K562 (cell line): ENCODE data around the gene CELSR2. TPM values are rescaled to one million over a fixed set of nuclear protein-coding genes. Genes with fewer than 3 reads are reported as not detected.
A peak's percentile ranks its signal among the peaks of the same experiment; 100 is the strongest.

Experiments used
- ELF1 ChIP-seq: fragments of 200-800 bp; sonication (Bioruptor generic); IDR thresholded peaks from 2 replicates; pipeline ENCODE4 v1.6.1; 2016; ENCODE audit warnings: missing genetic modification characterization, missing compliant biosample characterization
- ELF4 ChIP-seq: fragments of 450-650 bp; formaldehyde crosslinking; IDR thresholded peaks from 2 replicates; pipeline ENCODE4 v1.4.0; 2022; ENCODE audit warnings: missing genetic modification characterization
- GTF2B ChIP-seq: IDR thresholded peaks from 2 replicates; pipeline ENCODE4 v1.6.1; 2011; ENCODE audit not compliant: insufficient read length; ENCODE audit errors: extremely low read depth
- HOMEZ ChIP-seq: fragments of 250-450 bp; sonication (Bioruptor Pico); IDR thresholded peaks from 2 replicates; pipeline ENCODE4 v1.4.0; 2020; ENCODE audit warnings: mild to moderate bottlenecking, moderate library complexity
- ILF3 ChIP-seq: fragments of 450-650 bp; IDR thresholded peaks from 2 replicates; pipeline ENCODE4 v1.6.1; 2018; ENCODE audit warnings: antibody characterized with exemption, mild to moderate bottlenecking, moderate library complexity, borderline replicate concordance
- KAT7 ChIP-seq: sonication (generic); formaldehyde crosslinking; IDR thresholded peaks from 2 replicates; pipeline ENCODE4 v1.8.0; 2022; ENCODE audit warnings: missing genetic modification reagents, mild to moderate bottlenecking, borderline replicate concordance
- KLF16 ChIP-seq: IDR thresholded peaks from 2 replicates; pipeline ENCODE4 v1.6.1; 2016; ENCODE audit warnings: antibody characterized with exemption
- MNT ChIP-seq, 2 experiments: fragments of 450-650 bp; conservative IDR thresholded peaks; 2 replicates each; pipeline ENCODE4 v1.6.1; 2017; ENCODE audit warnings: mild to moderate bottlenecking in 2 of 2, moderate library complexity in 2 of 2
- MTA2 ChIP-seq: fragments of 450-650 bp; IDR thresholded peaks from 2 replicates; pipeline ENCODE4 v1.6.1; 2016; ENCODE audit warnings: low read depth
- MYNN ChIP-seq, 2 experiments: sonication (generic); formaldehyde crosslinking in 1 of 2; IDR thresholded peaks; 2 replicates each; pipeline versions ENCODE4 v1.5.0 to v1.6.1; 2016 to 2020; ENCODE audit warnings: antibody characterized with exemption in 1 of 2, missing genetic modification reagents in 1 of 2
- NR4A1 ChIP-seq, 2 experiments: fragments of 250-450 bp in 1 of 2; fragments of 450-650 bp in 1 of 2; sonication (Bioruptor Pico) in 1 of 2; IDR thresholded peaks; 2 replicates each; pipeline versions ENCODE4 v1.4.0 to v1.6.1; 2016 to 2020; ENCODE audit warnings: mild to moderate bottlenecking in 2 of 2, missing compliant biosample characterization in 1 of 2, missing genetic modification characterization in 1 of 2, moderate library complexity in 1 of 2
- OTX1 ChIP-seq: fragments of 450-650 bp; formaldehyde crosslinking; IDR thresholded peaks from 2 replicates; pipeline ENCODE4 v1.4.0; 2022; ENCODE audit warnings: mild to moderate bottlenecking
- RBM22 ChIP-seq: fragments of 200-400 bp; formaldehyde crosslinking; IDR thresholded peaks from 2 replicates; pipeline ENCODE4 v1.6.1; 2018; ENCODE audit warnings: low read length, low read depth; ENCODE audit not compliant: poor library complexity, severe bottlenecking
- SIRT6 ChIP-seq: IDR thresholded peaks from one replicate; pipeline ENCODE4 v1.6.1; 2012; ENCODE audit warnings: low read depth, mild to moderate bottlenecking, control low read depth, inconsistent platforms, low read length, moderate library complexity
- SNRNP70 ChIP-seq: fragments of 200-400 bp; formaldehyde crosslinking; optimal IDR thresholded peaks from 2 replicates; pipeline ENCODE3; 2017; ENCODE audit warnings: low read depth, low read length
- SP1 ChIP-seq: sonication (generic); formaldehyde crosslinking; IDR thresholded peaks from 2 replicates; pipeline ENCODE4 v1.8.1; 2022; ENCODE audit warnings: mild to moderate bottlenecking, missing genetic modification reagents
- TEAD2 ChIP-seq: fragments of 450-650 bp; IDR thresholded peaks from 2 replicates; pipeline ENCODE4 v1.6.1; 2016; ENCODE audit warnings: missing genetic modification characterization, control low read depth, missing compliant biosample characterization
- USF2 ChIP-seq: sonication (generic); formaldehyde crosslinking; IDR thresholded peaks from 2 replicates; pipeline ENCODE4 v1.5.0; 2020; ENCODE audit warnings: missing genetic modification reagents
- ZEB2 ChIP-seq: fragments of 450-650 bp; IDR thresholded peaks from 2 replicates; pipeline ENCODE4 v1.6.1; 2016
- ZNF274 ChIP-seq: IDR thresholded peaks from 2 replicates; pipeline ENCODE4 v1.6.1; 2011; ENCODE audit warnings: low read depth, mild to moderate bottlenecking, low read length, moderate library complexity, borderline replicate concordance
- ZNF280B ChIP-seq: fragments of 250-450 bp; sonication (Bioruptor Pico); IDR thresholded peaks from 2 replicates; pipeline ENCODE4 v1.5.1; 2021; ENCODE audit warnings: mild to moderate bottlenecking
- ZNF766 ChIP-seq: fragments of 200-800 bp; sonication (Bioruptor generic); conservative IDR thresholded peaks from 2 replicates; pipeline ENCODE4 v1.6.1; 2016; ENCODE audit warnings: missing genetic modification characterization, missing compliant biosample characterization
- ZNF77 ChIP-seq: fragments of 250-450 bp; sonication (Bioruptor Pico); IDR thresholded peaks from 2 replicates; pipeline ENCODE4 v1.5.0; 2020
- polyA plus RNA-seq, 8 experiments: library from polyadenylated mRNA; depleted of rRNA in 4 of 8; stranded (reverse) in 5 of 8; unstranded in 3 of 8; fragments of >200 nt; fragmentation: Nextera tagmentation in 2 of 8; fragmentation: Illumina TruSeq in 1 of 8; extraction: Ambion mirVana in 2 of 8; extraction: Trizol in 1 of 8; gene quantifications; 2 replicates each; pipeline versions ENCODE4 v1.2.1 to v1.2.3, GENCODE V29; 2011 to 2014; ENCODE audit warnings: inconsistent platforms in 1 of 8, missing spikeins in 1 of 8
- total RNA-seq, 7 experiments: library from RNA; depleted of rRNA in 6 of 7; stranded (reverse); fragments of >200 nt in 6 of 7; fragmentation: Illumina TruSeq in 2 of 7; extraction: Trizol in 2 of 7; gene quantifications; 2 replicates each; pipeline versions ENCODE4 v1.2.1 to v1.2.3, GENCODE V29; 2011 to 2021; ENCODE audit warnings: low replicate concordance in 1 of 7

Gene CELSR2
- total and polyA plus RNA-seq, 9 of the 15 experiments (the other 6 are each of a cell fraction or from before 2014, with no cell fraction given), result 0.31 to 21.9 (median 4.2) TPM

GRCh38 chr1:109239409-109240068 lies 9.8 kb upstream of the CELSR2 start (continued):
- TF ChIP-seq HOMEZ, result no peak
- no peak for TF ChIP-seq SP1 (CRISPR knock-in tag)
- no peak for TF ChIP-seq MYNN (IDR thresholded peaks at IDR 0.05)
- no peak for TF ChIP-seq MYNN (CRISPR knock-in tag; IDR thresholded peaks at IDR 0.05)
- TF ChIP-seq TEAD2 (tag), result no peak
- TF ChIP-seq ZEB2, result no peak
- TF ChIP-seq ZNF766, result no peak
- TF ChIP-seq ZNF280B (CRISPR knock-in tag), result no peak
- TF ChIP-seq ZNF77, result no peak
- no peak for TF ChIP-seq MNT (conservative IDR thresholded peaks at IDR 0.05)
- no peak for TF ChIP-seq GTF2B
- TF ChIP-seq NR4A1 (CRISPR knock-in tag; IDR thresholded peaks at IDR 0.05), result no peak
- no peak for TF ChIP-seq NR4A1 (tag; IDR thresholded peaks at IDR 0.05)
- TF ChIP-seq MTA2, result no peak
- TF ChIP-seq USF2 (CRISPR knock-in tag), result no peak
- TF ChIP-seq KLF16, result no peak
- TF ChIP-seq SNRNP70, result peak; percentile 31
- no peak for TF ChIP-seq ELF1
- TF ChIP-seq RBM22, result no peak
- TF ChIP-seq OTX1, result 0 out of 2 replicates have a peak, but pooled peaks have one; percentile 21
- TF ChIP-seq KAT7 (CRISPR knock-in tag), result no peak
- TF ChIP-seq ELF4 (CRISPR knock-in tag), result no peak
- no peak for TF ChIP-seq ZNF274
- TF ChIP-seq ILF3, result 0 out of 2 replicates have a peak, but pooled peaks have one; percentile 8
- peak; percentile 66 for TF ChIP-seq SIRT6
